Liver (tissue), 2 donors: ENCODE results near the gene CDKN2AIPNL.

ENCODE experiments used
- CTCF ChIP-seq: fragments of 150-350 bp; IDR thresholded peaks from 2 replicates; pipeline ENCODE4 v1.5.1; 2017; ENCODE audit warnings: improper control_type of control experiment, low read depth, low read length; ENCODE audit not compliant: missing input control
- YY1 ChIP-seq: IDR thresholded peaks from 2 replicates; pipeline ENCODE4 v1.6.1; 2016; ENCODE audit warnings: antibody characterized with exemption, mild to moderate bottlenecking
- ZBTB33 ChIP-seq: IDR thresholded peaks from 2 replicates; pipeline ENCODE4 v1.6.1; 2016; ENCODE audit warnings: antibody characterized with exemption
- donor health status: healthy.

DNA sequence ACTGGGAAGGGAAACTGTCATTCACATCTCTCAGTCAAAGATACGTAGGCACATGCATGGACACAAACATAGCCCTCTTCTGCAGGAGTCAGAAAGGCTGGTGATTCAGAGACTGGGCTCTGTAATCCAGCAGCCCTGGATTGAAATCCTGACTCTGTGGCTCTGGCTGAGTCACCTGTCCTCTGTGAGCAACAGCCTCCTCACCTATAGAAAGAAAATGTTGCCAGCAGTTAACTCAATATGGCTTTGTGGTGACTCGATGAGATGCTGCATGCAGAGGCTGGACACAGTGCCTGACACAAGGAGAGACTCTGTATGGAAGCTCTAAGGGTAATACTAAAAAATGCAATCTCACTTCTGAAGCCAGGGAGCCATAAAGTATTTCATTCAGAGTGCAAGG, 23.9 kb upstream of the CDKN2AIPNL start:
- TF ChIP-seq CTCF, result no peak
- no peak for TF ChIP-seq ZBTB33
- no peak for TF ChIP-seq YY1
